ENCODE data around the gene CCNF.

CCNF gene

GRCh38 chr16:2487903-2488531, 58.8 kb downstream of the CCNF start:
- DNase-seq, result no peak

- DNase-seq, result no peak
These were observed 60.3 kb downstream of the CCNF start for GRCh38 chr16:2489581-2489980.

GRCh38 chr16:2490190-2491105, 61.2 kb downstream of the CCNF start:
- no peak for DNase-seq

DNA sequence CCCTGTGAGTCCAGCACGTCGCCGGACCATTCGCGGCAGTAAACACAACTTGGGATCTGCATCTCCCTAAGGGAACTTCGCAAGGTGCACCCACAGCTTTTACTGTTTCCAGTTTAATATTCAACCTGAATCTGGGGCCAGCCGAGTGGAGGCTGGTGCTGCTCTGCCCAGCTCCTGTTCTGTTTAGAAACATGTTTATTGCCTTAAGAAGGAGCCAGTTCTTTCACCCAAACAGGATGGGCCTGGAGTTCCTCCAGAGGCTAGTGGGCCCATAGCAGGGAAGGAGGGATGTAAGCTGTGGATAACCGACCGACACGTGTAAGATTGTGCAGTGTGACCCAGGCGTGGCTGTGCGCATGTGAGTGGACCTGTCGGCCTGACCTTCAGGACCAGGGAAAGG, 63.0 kb downstream of the CCNF start:
- DNase-seq, result no peak

- DNase-seq, result no peak
These were observed 64.4 kb downstream of the CCNF start for GRCh38 chr16:2493605-2494004.

- DNase-seq, result no peak
These were observed 65.4 kb downstream of the CCNF start for GRCh38 chr16:2494616-2495015.

DNA sequence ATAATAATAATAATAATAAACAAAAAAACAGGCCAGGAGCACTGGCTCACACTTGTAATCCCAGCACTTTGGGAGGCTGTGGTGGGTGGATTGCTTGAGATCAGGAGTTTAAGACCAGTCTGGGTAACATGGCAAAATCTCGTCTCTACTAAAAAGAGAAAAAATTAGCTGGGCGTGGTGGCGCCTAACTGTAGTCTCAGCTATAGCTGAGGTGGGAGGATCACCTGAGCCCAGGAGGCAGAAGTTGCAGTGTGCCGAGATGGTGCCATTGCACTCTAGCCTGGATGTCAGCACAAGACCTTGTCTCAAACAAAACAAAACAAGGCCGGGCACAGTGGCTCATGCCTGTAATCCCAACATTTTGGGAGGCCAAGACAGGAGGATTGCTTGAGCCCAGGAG, 65.8 kb downstream of the CCNF start:
- DNase-seq, result no peak

DNA sequence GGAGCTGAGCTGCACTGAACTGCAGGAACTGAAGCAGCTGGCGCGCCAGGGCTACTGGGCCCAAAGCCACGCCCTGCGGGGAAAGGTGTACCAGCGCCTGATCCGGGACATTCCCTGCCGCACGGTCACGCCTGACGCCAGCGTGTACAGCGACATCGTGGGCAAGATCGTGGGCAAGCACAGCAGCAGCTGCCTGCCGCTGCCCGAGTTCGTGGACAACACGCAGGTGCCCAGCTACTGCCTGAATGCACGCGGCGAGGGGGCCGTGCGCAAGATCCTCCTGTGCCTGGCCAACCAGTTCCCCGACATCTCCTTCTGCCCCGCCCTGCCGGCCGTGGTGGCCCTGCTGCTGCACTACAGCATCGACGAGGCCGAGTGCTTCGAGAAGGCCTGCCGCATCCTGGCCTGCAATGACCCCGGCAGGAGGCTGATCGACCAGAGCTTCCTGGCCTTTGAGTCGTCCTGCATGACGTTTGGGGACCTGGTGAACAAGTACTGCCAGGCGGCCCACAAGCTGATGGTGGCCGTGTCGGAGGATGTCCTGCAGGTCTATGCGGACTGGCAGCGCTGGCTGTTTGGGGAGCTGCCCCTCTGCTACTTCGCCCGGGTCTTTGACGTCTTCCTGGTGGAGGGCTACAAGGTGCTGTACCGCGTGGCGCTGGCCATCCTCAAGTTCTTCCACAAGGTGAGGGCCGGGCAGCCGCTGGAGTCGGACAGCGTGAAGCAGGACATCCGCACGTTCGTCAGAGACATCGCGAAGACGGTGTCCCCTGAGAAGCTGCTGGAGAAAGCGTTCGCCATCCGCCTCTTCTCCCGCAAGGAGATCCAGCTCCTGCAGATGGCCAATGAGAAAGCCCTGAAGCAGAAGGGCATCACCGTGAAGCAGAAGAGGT, 67.2 kb downstream of the CCNF start:
- no peak for DNase-seq

GRCh38 chr16:2497116-2497630, 67.9 kb downstream of the CCNF start:
- no peak for DNase-seq

DNA sequence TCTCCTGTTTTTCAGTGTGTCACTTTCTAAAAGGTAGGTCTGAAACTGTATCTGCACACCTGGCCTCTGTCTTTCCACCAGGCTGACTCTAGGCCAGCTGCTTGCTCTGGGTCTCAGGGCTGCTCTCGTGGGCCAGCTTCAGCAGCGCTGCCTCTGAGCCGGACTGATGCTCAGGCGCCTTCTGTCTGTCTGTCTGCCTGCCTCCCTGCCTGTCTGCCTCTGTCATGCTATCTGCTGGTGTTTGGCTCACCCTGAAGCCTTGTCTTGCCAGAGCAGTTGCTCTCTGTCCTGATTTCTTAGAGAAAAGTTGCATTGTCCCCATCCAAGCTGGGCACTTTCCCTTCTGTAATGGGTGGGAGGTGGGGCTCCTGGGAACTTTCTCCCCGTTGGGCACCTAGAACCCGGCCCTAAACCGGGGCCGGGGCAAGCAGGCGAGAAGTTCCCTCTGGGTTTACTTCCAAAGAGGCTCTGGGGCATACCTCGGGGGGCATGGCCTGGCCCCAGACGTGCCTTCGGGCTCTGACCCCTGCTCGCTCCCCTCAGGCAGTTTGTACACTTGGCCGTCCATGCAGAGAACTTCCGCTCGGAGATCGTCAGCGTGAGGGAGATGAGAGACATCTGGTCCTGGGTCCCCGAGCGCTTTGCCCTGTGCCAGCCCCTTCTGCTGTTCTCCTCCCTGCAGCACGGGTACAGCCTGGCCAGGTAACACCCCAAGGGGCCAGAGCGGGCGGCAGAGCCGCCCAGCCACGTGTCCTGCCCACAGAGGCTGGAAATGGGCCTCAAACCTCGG, 68.6 kb downstream of the CCNF start:
- DNase-seq, result no peak

DNA sequence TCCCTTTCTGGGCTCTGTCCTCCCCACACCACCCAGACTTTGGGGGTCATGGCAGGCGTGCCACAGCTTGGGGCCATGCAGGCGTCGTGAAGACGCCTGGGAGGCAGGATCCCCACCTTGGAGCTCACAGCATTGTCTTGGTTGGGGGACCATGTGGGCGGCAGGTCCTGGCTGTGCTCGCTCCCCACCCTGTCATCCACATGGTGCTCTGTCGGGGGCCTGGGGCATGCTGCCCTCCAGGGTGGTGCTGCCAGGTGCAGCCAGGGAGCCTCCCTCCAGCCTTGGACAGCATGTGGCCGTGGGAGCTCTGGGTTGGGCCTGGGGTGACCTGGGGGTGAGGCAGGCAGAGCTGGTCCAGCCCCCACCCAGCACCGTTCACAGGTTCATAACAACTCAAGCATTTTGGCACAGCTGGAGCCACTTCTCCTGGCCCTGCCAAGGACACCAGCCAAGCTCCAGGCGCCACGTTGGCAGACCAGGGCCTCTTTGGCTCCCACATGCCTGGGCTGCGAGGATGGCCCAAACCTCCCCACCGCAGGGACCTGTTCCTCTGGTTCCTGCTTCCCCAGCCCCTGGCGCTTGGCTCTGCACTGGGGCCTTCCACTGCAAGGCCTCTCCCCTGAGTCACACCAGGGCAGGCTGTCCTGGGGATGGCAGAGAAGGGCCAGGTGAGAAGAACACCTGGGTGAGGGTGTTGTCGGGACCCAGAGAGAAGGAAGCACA, 69.4 kb downstream of the CCNF start:
- DNase-seq, result no peak

DNA sequence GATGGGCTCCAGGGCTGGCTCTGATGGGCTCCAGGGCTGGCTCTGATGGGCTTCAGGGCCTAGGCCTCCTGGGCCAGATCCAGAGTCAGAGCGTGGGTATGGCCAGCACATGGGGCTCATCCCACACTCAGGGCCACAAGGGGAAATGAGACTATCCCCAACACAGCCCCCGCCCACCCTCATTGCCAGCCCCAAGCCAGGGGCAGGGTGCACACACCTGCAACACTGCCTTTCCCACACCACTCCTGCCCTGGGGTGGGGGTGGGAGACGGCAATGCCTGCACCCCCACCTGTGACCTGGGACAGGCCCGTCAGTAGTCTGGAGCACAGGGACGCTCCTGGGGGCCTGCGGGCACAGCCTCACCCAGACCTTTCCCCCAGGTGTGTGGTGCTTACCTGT, 70.2 kb downstream of the CCNF start:
- no peak for DNase-seq

GRCh38 chr16:2499890-2500429, 70.7 kb downstream of the CCNF start:
- no peak for DNase-seq

DNA sequence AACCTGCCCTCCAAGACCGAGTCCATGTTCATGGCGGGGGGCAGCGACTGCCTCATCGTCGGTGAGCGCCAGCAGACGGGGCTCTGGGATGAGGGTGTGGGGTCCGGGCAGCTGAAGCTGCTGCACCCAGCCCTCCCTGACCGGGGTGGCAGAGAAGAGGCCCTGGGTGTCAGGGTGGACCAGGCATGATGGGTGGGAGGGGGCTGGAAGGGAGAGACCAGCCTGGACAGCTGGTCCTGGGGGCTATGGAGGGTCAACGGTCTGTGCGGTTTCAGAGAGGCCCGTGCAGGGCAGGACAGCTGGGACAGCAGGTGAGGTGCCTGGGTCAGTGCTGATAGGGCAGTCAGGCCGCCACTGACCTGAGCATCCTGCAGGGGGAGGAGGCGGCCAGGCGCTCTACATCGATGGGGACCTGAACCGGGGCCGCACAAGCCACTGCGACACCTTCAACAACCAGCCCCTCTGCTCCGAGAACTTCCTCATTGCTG, 71.2 kb downstream of the CCNF start:
- DNase-seq, result no peak

GRCh38 chr16:2500918-2501750, 71.9 kb downstream of the CCNF start:
- peak; percentile 69 for DNase-seq

- DNase-seq, result no peak
These were observed 73.0 kb downstream of the CCNF start for GRCh38 chr16:2501946-2502895.

- no peak for DNase-seq
These were observed 76.4 kb downstream of the CCNF start for GRCh38 chr16:2505695-2506094.

GRCh38 chr16:2507052-2507659, 77.9 kb downstream of the CCNF start:
- DNase-seq, result no peak

Measured in effector CD8-positive, alpha-beta T cell (primary cell).